Stimulated activated CD8-positive, alpha-beta memory T cell treated with anti-CD3 and anti-CD28 coated beads, Interleukin-7, amount 100 ng/mL, for 4 hours (primary cell): ENCODE measurements around the gene CACFD1.

Source experiments
- DNase-seq, 2 donors: peaks; one replicate each; pipeline ENCODE4 v3.0.0-alpha.2; 2020; ENCODE audit warnings: low read depth in 2 of 2

The CACFD1 gene

GRCh38 chr9:133464638-133465037, 4.9 kb downstream of the CACFD1 start:
- DNase-seq: no peak

- no peak for DNase-seq
These were observed 6.2 kb downstream of the CACFD1 start for GRCh38 chr9:133465984-133466383.

- DNase-seq: no peak
These were observed 7.3 kb downstream of the CACFD1 start for GRCh38 chr9:133467101-133467500.

DNA sequence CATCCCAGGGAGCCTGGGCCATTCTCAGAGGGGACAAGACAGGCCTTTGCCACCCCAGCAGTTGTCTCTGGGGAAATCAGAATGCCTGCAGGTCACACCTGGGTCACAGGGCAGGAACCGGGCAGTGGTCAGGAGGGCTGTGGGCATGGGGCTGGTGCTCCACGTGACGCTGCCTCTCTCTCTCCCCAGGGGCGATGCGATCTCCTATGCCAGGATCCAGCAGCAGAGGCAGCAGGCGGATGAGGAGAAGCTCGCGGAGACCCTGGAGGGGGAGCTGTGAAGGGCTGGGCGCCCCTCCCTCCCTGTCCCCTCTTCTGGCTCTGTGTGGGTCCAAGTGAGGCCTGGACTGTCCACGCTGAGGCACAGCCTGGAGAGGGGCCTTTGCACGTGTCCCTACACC, 8.6 kb downstream of the CACFD1 start:
- DNase-seq: no peak

DNA sequence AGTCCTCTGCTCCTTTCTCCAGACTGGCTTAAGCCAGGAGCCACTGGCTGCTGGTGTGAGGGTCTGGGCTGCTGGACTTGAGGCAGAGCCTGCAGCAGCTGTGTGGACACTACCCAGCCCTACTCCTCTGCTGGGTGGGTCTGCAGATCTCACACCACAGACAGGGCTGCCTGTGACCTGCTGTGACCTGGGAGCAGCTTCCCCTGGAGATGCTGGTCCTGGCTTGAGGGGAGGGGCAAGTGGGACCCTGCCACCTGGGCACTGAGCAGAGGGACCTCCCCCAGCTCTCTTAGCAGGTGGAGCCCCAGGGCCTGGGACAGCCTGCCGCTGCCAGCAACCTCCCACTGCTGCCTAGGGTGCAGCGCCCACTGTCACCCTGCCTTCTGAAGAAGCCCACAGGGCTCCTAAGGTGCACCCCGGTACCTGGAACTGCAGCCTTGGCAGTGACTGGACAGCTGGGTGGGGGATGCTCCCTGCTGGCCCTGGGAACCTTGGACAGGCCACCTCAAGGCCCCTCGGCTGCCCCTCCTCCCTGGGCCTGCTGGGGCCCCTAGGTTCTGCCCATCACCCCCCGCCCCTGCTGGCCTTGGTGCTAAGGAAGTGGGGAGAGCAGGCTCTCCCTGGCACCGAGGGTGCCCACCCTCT, 9.1 kb downstream of the CACFD1 start:
- DNase-seq: no peak

DNA sequence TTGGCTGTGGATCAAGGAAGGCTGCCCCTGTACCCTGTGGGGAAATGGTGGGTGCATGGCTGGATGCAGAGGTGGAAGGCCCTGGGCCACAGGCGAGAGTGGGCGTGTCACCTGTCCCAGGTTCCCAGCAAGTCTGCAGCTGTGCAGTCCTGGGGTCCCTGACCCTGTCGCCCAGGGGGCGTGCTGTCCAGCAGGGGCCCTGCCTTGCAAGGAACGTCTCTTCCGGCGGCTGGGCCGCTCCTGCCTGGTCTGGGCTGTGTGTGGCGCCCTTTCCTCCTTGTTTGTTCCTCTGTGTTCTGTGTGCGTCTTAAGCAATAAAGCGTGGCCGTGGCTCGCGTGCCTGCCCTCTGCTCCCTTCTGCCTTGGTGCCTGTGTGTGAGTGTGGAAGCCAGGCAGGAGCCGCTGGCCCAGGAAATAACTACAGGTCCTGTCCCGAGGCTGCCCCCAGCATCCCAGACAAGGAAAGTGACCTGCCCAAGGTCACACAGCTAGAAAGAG, 10.7 kb downstream of the CACFD1 start:
- DNase-seq: no peak

GRCh38 chr9:133470988-133471387, 11.2 kb downstream of the CACFD1 start:
- DNase-seq: no peak

GRCh38 chr9:133471551-133472276, 11.9 kb downstream of the CACFD1 start:
- no peak for DNase-seq

GRCh38 chr9:133472277-133472645, 12.5 kb downstream of the CACFD1 start:
- no peak for DNase-seq

- DNase-seq: no peak
These were observed 13.1 kb downstream of the CACFD1 start for GRCh38 chr9:133472753-133473378.

- no peak for DNase-seq
These were observed 14.0 kb downstream of the CACFD1 start for GRCh38 chr9:133473743-133474142.

DNA sequence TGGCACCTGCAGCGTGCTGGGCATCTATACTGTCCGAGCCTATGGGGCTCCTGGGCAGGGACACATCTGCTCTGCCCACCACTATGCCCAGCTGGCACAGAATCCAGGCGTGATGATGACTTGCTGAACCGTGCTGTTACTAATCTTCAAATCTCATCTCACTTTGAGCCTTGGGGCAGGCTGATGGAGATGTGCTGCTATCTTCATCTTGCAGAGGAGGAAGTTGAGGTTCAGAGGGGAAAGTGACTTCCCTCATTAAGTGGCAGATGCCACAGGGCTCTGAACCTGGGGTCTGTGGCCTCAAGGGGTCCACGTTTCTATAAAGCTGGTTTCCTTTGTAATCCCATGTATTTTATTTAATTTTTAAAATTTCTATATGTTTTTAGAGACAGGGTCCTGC, 14.4 kb downstream of the CACFD1 start:
- DNase-seq: no peak

- no peak for DNase-seq
These were observed 15.1 kb downstream of the CACFD1 start for GRCh38 chr9:133474853-133475252.

GRCh38 chr9:133475292-133476012, 15.7 kb downstream of the CACFD1 start:
- DNase-seq: no peak

DNA sequence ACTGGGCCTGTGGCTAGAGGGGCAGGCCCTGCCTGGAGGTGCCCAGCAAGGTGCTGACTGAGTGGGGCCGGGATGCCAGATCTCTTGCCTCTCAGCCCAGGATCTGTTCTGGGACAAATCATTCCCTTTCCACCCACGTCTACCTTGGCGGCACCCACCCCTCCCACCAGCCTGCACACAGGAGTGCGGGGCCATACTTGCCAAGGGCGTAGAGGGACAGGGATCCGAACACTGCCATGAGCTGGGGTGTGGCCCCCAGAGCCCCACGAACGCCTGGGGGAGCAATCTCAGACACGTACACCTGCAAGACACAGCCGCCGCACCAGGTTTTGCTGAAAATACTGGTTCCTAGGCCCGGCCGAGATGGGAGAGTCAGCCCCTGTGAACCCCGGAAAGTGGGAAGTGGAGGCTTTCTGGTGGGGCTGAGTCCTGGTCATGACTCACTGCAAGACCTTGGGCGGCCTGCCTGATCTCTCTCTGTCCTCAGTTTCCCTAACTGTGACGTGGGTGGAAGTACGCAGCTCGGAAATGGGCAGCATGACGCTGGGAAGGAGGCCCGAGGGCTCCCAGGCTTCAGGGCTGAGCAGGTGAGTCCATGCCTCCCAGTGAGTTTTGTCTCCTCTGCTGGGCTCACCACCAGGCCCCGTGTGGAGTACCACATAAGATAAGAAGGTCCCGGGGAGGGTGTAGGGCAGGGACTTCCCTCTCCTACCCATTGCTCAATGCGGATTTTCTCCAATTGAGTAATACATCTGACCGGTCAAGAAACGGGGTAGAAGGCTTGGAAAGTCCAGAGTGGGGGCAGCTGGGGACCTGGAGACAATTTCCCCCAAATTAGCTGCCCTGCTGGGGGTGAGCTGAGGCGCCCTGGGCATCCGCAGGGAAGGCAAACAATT, 16.5 kb downstream of the CACFD1 start:
- DNase-seq: no peak

DNA sequence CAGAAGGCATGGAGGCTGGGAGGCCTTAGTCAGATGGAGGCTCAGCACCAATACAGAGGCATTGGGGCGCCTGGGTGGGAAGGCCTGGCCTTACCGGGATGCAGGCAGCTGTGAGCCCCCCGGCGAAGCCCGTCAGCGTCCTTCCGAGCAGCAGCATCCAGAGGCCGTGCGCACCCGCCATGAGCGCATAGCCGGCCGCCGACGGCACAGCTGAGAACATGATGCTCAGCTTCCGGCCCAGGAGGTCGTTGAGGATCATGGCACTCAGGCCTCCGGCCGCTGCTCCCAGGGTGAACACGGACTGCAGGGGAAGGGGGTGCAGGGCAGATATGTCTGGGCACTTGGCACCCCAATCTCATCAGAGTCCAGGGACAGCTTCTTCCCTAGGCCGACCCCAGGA, 17.2 kb downstream of the CACFD1 start:
- DNase-seq: no peak

DNA sequence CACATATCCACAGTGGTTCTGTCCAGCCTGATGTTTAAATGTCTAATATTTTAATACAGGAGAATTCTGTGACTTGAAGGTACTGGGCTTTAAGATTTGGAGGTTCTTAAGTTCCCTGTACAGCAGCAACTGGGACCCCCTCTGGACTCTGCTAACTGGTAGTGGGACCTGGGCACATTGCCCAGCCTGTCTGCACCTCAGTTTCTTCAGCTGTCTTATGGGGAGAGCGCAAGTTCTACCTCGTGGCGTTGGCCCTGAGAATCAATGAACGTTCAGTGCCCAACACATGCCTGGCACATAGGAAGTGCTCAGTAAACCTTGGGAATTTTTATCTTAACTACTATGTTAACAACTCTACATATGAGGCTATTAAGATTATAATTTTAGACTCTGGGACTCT, 17.7 kb downstream of the CACFD1 start:
- no peak for DNase-seq

- DNase-seq: no peak
These were observed 18.4 kb downstream of the CACFD1 start for GRCh38 chr9:133477992-133478850.

DNA sequence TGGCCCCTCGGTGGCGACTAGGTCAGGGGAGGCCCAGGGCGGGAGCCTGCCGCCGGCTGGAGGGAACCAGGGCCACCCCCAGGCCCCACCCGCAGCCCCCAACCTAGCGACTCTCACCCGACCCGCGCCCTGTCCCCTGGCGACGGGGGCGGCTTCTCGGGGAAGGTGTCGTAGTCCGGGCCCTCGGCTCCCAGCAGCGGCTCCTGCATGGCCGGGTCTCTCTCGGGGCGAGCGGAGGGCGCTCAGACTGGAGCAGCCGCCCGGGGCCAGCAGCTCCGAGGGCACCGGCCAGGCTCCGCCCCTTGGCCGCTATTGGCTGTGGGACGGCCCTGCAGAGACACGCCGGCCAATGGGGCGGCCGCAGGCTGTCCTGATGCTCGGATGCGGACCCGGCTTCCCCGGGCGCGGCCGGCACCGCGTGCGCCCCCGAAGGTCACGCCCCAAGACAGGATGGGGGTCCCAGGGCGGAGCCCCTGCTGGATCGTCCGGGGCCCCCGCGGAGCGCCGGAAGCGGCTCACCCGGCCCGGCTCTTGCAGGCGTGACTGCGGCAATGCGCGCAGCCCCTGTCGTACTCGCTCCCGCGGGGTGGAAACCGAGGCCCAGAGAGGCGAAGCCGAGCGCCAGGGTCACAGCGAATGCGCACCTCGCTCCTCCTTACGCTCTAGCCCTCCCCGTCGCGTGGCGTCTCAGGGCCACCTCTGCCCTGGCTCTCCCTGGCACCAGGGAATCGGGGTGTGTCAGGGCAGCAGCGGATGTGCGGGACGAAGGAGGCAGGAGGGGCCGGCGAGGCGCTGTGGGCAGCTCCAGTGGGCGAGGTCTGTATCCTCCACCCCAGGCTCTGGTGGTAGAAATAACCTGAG, 19.3 kb downstream of the CACFD1 start, which contains the start of gene SLC2A6:
Gene SLC2A6 (minus strand): TSS at position 249 of the 861 bp plus-strand sequence. CDS start 40 bp downstream, at position 209.
- peak; percentile 62 to 83 for DNase-seq
